ENCODE measurements around the gene CFAP126. TPM values are rescaled to one million over a fixed set of nuclear protein-coding genes. Genes with fewer than 3 reads are reported as not detected.
A peak's percentile ranks its signal among the peaks of the same experiment; 100 is the strongest.
"Not testable (repeated sequence)": the region's sequence is repeated elsewhere in the genome, so short reads cannot be mapped to it uniquely, and the experiment has no call there.

Gene CFAP126, protein sequence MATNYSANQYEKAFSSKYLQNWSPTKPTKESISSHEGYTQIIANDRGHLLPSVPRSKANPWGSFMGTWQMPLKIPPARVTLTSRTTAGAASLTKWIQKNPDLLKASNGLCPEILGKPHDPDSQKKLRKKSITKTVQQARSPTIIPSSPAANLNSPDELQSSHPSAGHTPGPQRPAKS
- total RNA-seq (not detected), polyA plus RNA-seq (not detected)
- long read RNA-seq, donor 1: 0 reads
- long read RNA-seq, donor 2: 0 reads

DNA sequence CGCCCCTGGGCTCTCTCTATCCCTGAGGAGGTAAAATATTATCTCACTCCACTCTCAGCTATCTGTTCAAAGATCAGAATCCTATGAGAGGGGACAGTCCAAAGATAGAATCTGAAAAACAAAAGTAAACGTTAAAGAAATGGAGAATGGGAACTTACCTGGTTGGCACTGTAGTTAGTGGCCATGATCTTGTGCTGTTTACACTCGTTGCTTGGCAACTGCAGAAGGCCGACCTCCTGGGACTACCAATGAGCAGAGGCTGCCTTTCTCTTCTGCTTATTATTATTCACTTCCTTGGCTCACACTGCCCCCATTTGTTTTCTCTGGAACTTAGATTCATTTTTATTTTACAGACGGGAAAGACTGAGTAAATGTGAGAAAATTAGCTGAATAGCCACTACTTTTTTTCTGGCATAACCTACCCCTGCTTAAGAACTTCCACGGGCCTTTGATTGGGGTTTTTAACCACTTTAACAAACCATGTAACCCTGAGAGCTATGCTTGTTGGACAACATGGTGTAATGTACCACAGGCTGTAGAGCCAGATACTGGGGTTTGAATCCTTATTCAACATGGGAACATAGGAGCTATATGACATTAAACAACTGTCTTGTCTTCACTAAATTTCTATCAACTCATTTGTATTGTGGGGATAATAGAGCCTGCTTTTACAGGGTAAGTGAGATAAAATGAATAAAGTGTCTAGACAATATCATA, at the start of gene CFAP126:
CFAP126 (minus strand) TSS at position 193 of the 717 bp plus-strand sequence; CDS start at position 185, 8 bp downstream.
- TF ChIP-seq POLR2A (IDR thresholded peaks at IDR 0.05): no peak
- no peak for TF ChIP-seq POLR2AphosphoS5 (IDR thresholded peaks at IDR 0.05)
- TF ChIP-seq CTCF (IDR thresholded peaks at IDR 0.05 in 8 of 11, conservative IDR thresholded peaks at IDR 0.05 in 3 of 11): peak in 7 of 11 experiments; percentile 26 to 39 (median 38)
- peak; percentile 82 for DNase-seq
- Histone ChIP-seq H3K4me3 (no peak within 1 kb of the TSS), H3K36me3 (peaks cover 0 to 46% (median 12%) of the 10 kb centered on the region in 6 donors), H3K9me3 (no peaks in the 10 kb centered on the region), H3K27ac (peak within 1 kb of the TSS in 4 of 8 donors; percentile 24 to 75 (median 45)), H3K27me3 (replicated peaks in 1 of 7) (no peaks in the 10 kb centered on the region), H3K4me1 (peaks cover 0 to 19% (median 7%) of the 10 kb centered on the region in 6 donors)
- WGBS, 5 donors: 22 to 29% (median 26%) methylated on average over 6 of the region's 6 CpGs
- intact Hi-C loops (cut with DNase I; ENCODE audit: low total_unique reads): loop anchor here (10.0 kb wide), 1 partner anchor 53 kb away; the partner anchor contains the start of gene SDHC

- H3K27ac ChIP-seq; H3K36me3 ChIP-seq; H3K27me3 ChIP-seq (replicated peaks in 1 of 7); DNase-seq; H3K9me3 ChIP-seq; H3K4me3 ChIP-seq; intact Hi-C loops (cut with DNase I; ENCODE audit: low total_unique reads): not testable (repeated sequence)
- peaks cover 0 to 22% (median 4%) of the 10 kb centered on the region in 6 donors for H3K4me1 ChIP-seq
- 87 to 97% (median 93%) methylated on average over 7 of the region's 7 CpGs for WGBS, 5 donors
Measured at GRCh38 chr1:161413050-161413449, 45.4 kb upstream of the CFAP126 start.

- Histone ChIP-seq H3K4me1 (peaks cover 0 to 22% (median 4%) of the 10 kb centered on the region in 6 donors), H3K27ac (peak overlapping the region in 3 of 8 donors; percentile 13 to 76 (median 62))
- intact Hi-C loops (cut with DNase I; ENCODE audit: low total_unique reads); H3K9me3 ChIP-seq; H3K27me3 ChIP-seq (replicated peaks in 1 of 7); H3K36me3 ChIP-seq; DNase-seq; H3K4me3 ChIP-seq: not testable (repeated sequence)
- WGBS, 5 donors: 81 to 93% (median 91%) methylated on average over 4 of the region's 4 CpGs
Measured at GRCh38 chr1:161410636-161410970, 42.9 kb upstream of the CFAP126 start.

GRCh38 chr1:161409848-161410635, 42.4 kb upstream of the CFAP126 start:
- Histone ChIP-seq H3K4me1 (peaks cover 0 to 22% (median 4%) of the 10 kb centered on the region in 6 donors), H3K27ac (peak overlapping the region in 6 of 8 donors; percentile 13 to 76 (median 56))
- peak; percentile 37 for DNase-seq
- H3K27me3 ChIP-seq (replicated peaks in 1 of 7); H3K9me3 ChIP-seq; H3K4me3 ChIP-seq; H3K36me3 ChIP-seq; intact Hi-C loops (cut with DNase I; ENCODE audit: low total_unique reads): not testable (repeated sequence)
- 78 to 85% (median 81%) methylated on average over 13 of the region's 13 CpGs for WGBS, 5 donors

- TF ChIP-seq POLR2A (IDR thresholded peaks at IDR 0.05) (no peak), POLR2AphosphoS5 (IDR thresholded peaks at IDR 0.05) (no peak), CTCF (IDR thresholded peaks at IDR 0.05 in 8 of 11, conservative IDR thresholded peaks at IDR 0.05 in 3 of 11) (no peak)
- 85 to 95% (median 89%) methylated on average over 3 of the region's 3 CpGs for WGBS, 5 donors
- peaks cover 0 to 27% (median 5%) of the 10 kb centered on the region in 6 donors for H3K4me1 ChIP-seq
- no peak overlapping the region for H3K27ac ChIP-seq
- H3K9me3 ChIP-seq: no peaks in the 10 kb centered on the region
- DNase-seq: no peak
- H3K27me3 ChIP-seq (replicated peaks in 1 of 7): peaks cover 0 to 4% (median 0%) of the 10 kb centered on the region in 7 donors
- peaks cover 0 to 7% (median 0%) of the 10 kb centered on the region in 6 donors for H3K36me3 ChIP-seq
- intact Hi-C loops (cut with DNase I; ENCODE audit: low total_unique reads): no loop called here
- no peak overlapping the region for H3K4me3 ChIP-seq
Measured at GRCh38 chr1:161408429-161409052, 40.9 kb upstream of the CFAP126 start.
